Measurements from ENCODE around the gene FOXP1.

DNA sequence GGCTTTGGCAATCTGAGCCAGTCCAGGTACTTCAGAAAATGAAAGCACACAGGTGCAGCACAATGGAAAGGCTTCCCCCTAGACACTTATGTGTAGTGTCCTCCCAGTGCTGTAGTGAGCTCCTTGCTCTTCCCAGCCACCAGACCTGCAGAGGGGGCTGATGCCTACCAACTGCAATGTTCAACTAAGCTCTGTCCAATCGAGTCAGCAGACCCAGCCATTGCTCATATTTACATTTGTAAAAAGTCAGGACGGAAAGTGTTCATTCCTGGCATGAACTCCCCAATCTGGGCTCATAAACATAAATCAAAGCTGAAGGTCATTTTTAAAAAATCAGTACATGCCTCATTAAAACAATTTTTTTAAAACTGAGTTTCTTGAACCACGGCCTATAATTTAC, 73.0 kb downstream of the FOXP1 start:
- TF ChIP-seq CTCF (IDR thresholded peaks at IDR 0.05), result no peak
- TF ChIP-seq POLR2A (IDR thresholded peaks at IDR 0.05), result no peak
- TF ChIP-seq EP300 (IDR thresholded peaks at IDR 0.05), result no peak
